ENCODE data around the gene MAMDC2.

Gene MAMDC2

GRCh38 chr9:70045452-70045851 lies 1.8 kb downstream of the MAMDC2 start:
- TF ChIP-seq ZNF274 (IDR thresholded peaks at IDR 0.05; ENCODE audit: low read depth, low read length): no peak
- H3K4me3 ChIP-seq (ENCODE audit: low read length): no peak overlapping the region

- TF ChIP-seq ZNF274 (IDR thresholded peaks at IDR 0.05; ENCODE audit: low read depth, low read length): no peak
- H3K4me3 ChIP-seq (ENCODE audit: low read length): no peak overlapping the region
These were observed 2.8 kb downstream of the MAMDC2 start for GRCh38 chr9:70046274-70047070.

- no peak for TF ChIP-seq ZNF274 (IDR thresholded peaks at IDR 0.05; ENCODE audit: low read depth, low read length)
These were observed 5.6 kb downstream of the MAMDC2 start for GRCh38 chr9:70049236-70049635.

GRCh38 chr9:70049672-70050271 lies 6.1 kb downstream of the MAMDC2 start:
- TF ChIP-seq ZNF274 (IDR thresholded peaks at IDR 0.05; ENCODE audit: low read depth, low read length): no peak
- H3K4me3 ChIP-seq (ENCODE audit: low read length): no peak overlapping the region

More at GRCh38 chr9:70049236-70049635, 5.6 kb downstream of the MAMDC2 start:
- no peak overlapping the region for H3K4me3 ChIP-seq (ENCODE audit: low read length)

- no peak overlapping the region for H3K4me3 ChIP-seq (ENCODE audit: low read length)
- TF ChIP-seq ZNF274 (IDR thresholded peaks at IDR 0.05; ENCODE audit: low read depth, low read length): no peak
These were observed 9.1 kb downstream of the MAMDC2 start for GRCh38 chr9:70052768-70053167.

- no peak overlapping the region for H3K4me3 ChIP-seq (ENCODE audit: low read length)
- no peak for TF ChIP-seq ZNF274 (IDR thresholded peaks at IDR 0.05; ENCODE audit: low read depth, low read length)
These were observed 10.2 kb downstream of the MAMDC2 start for GRCh38 chr9:70053864-70054263.

- TF ChIP-seq ZNF274 (IDR thresholded peaks at IDR 0.05; ENCODE audit: low read depth, low read length): no peak
- H3K4me3 ChIP-seq (ENCODE audit: low read length): no peak overlapping the region
These were observed 10.9 kb downstream of the MAMDC2 start for GRCh38 chr9:70054521-70054920.

GRCh38 chr9:70055406-70056210 lies 12.0 kb downstream of the MAMDC2 start:
- no peak overlapping the region for H3K4me3 ChIP-seq (ENCODE audit: low read length)
- no peak for TF ChIP-seq ZNF274 (IDR thresholded peaks at IDR 0.05; ENCODE audit: low read depth, low read length)

GRCh38 chr9:70056211-70056944 lies 12.7 kb downstream of the MAMDC2 start:
- H3K4me3 ChIP-seq (ENCODE audit: low read length): no peak overlapping the region
- TF ChIP-seq ZNF274 (IDR thresholded peaks at IDR 0.05; ENCODE audit: low read depth, low read length): no peak

GRCh38 chr9:70058569-70059116 lies 15.0 kb downstream of the MAMDC2 start:
- H3K4me3 ChIP-seq (ENCODE audit: low read length): no peak overlapping the region
- TF ChIP-seq ZNF274 (IDR thresholded peaks at IDR 0.05; ENCODE audit: low read depth, low read length): no peak

GRCh38 chr9:70060148-70060882 lies 16.7 kb downstream of the MAMDC2 start:
- no peak overlapping the region for H3K4me3 ChIP-seq (ENCODE audit: low read length)
- no peak for TF ChIP-seq ZNF274 (IDR thresholded peaks at IDR 0.05; ENCODE audit: low read depth, low read length)

- no peak overlapping the region for H3K4me3 ChIP-seq (ENCODE audit: low read length)
- no peak for TF ChIP-seq ZNF274 (IDR thresholded peaks at IDR 0.05; ENCODE audit: low read depth, low read length)
These were observed 17.3 kb downstream of the MAMDC2 start for GRCh38 chr9:70060883-70061507.

- TF ChIP-seq ZNF274 (IDR thresholded peaks at IDR 0.05; ENCODE audit: low read depth, low read length): no peak
These were observed 18.1 kb downstream of the MAMDC2 start for GRCh38 chr9:70061776-70062175.

More at GRCh38 chr9:70061776-70062175, 18.1 kb downstream of the MAMDC2 start:
- H3K4me3 ChIP-seq (ENCODE audit: low read length): no peak overlapping the region
